Natural killer cell (primary cell): ENCODE results near the gene SURF2. TPM values are rescaled to one million over a fixed set of nuclear protein-coding genes. Genes with fewer than 3 reads are reported as not detected.
A peak's percentile ranks its signal among the peaks of the same experiment; 100 is the strongest.

Source experiments
- ATAC-seq, 3 donors: fragments of 150-1000 bp in 2 of 3; fragments of 200-7000 bp in 1 of 3; cut with Tn5 transposase; 1 replicate in 1 of 3; 2 replicates in 2 of 3; pipeline ENCODE4 v1.10.0; 2021; ENCODE audit warnings: mild to moderate bottlenecking in 2 of 3, moderate library complexity in 2 of 3
- DNase-seq, 2 donors: peaks; one replicate each; pipeline versions ENCODE4 v3.0.0 to v3.0.0-alpha.2; 2013 to 2021; ENCODE audit warnings: mixed read lengths in 1 of 2
- H3K27ac ChIP-seq: one replicate; pipeline ENCODE4 v1.5.1; 2013; ENCODE audit warnings: mild to moderate bottlenecking, low read length
- H3K27me3 ChIP-seq: one replicate; pipeline ENCODE4 v1.6.1; 2013; ENCODE audit warnings: low read length; ENCODE audit not compliant: control insufficient read depth, insufficient read depth
- H3K36me3 ChIP-seq: one replicate; pipeline ENCODE4 v1.6.1; 2013; ENCODE audit warnings: low read length; ENCODE audit not compliant: control insufficient read depth, insufficient read depth
- H3K4me1 ChIP-seq: one replicate; pipeline ENCODE4 v1.6.1; 2013; ENCODE audit warnings: low read length; ENCODE audit not compliant: control insufficient read depth, insufficient read depth
- H3K4me3 ChIP-seq: one replicate; pipeline ENCODE4 v1.5.1; 2013; ENCODE audit warnings: low read length
- H3K9me3 ChIP-seq: one replicate; pipeline ENCODE4 v1.6.1; 2013; ENCODE audit warnings: low read length; ENCODE audit not compliant: control insufficient read depth, insufficient read depth
- H3K27ac Mint-ChIP-seq, 2 donors: one replicate each; pipeline ENCODE4 v1.8.0; 2022; ENCODE audit warnings: mild to moderate bottlenecking in 2 of 2, mixed read lengths in 2 of 2, moderate library complexity in 1 of 2
- H3K27me3 Mint-ChIP-seq, 2 donors: one replicate each; pipeline ENCODE4 v1.8.0; 2022; ENCODE audit warnings: low read depth in 2 of 2, mixed read lengths in 2 of 2
- H3K36me3 Mint-ChIP-seq: one replicate; pipeline ENCODE4 v1.8.0; 2022; ENCODE audit warnings: mixed read lengths
- H3K4me1 Mint-ChIP-seq, 2 donors: one replicate each; pipeline ENCODE4 v1.8.0; 2022; ENCODE audit warnings: mixed read lengths in 2 of 2
- H3K4me3 Mint-ChIP-seq: one replicate; pipeline ENCODE4 v1.8.0; 2022; ENCODE audit warnings: mild to moderate bottlenecking, moderate library complexity, mixed read lengths
- H3K9me3 Mint-ChIP-seq, 2 donors: one replicate each; pipeline ENCODE4 v1.8.0; 2022; ENCODE audit warnings: mixed read lengths in 2 of 2
- CTCF ChIP-seq: fragments of 200-600 bp; IDR thresholded peaks from one replicate; pipeline ENCODE4 v1.8.0; 2022; ENCODE audit warnings: antibody characterized with exemption
- WGBS: methylation state at CpG from one replicate; pipeline ENCODE4 v1.1.7; 2013; ENCODE audit warnings: missing lambda C conversion rate; ENCODE audit not compliant: insufficient coverage; 5-methylcytosine and 5-hydroxymethylcytosine counted together
- intact Hi-C: fragments of 100-400 bp; cut with micrococcal nuclease; formaldehyde crosslinking; loops from one replicate; pipeline ENCODE4 v1.14.2; 2022
- total RNA-seq, 4 donors: library from RNA; stranded (reverse); fragments of 120-200 nt in 1 of 4; gene quantifications; one replicate each; pipeline versions ENCODE4 v1.2.3 to v1.2.4, GENCODE V29; 2013 to 2022

SURF2 gene
- total RNA-seq, 3 donors from 2014 or later (not counting 1 experiment from before 2014, with no cell fraction given) = 14.3 to 14.9 (median 14.7) TPM

GRCh38 chr9:133354766-133355165 lies 1.6 kb upstream of the SURF2 start:
- 92% methylated on average over 7 of the region's 7 CpGs for WGBS
- peak overlapping the region in 1 of 2 donors; percentile 77 for H3K27ac Mint-ChIP-seq
- intact Hi-C loops = no loop called here
- no peaks in the 10 kb centered on the region for H3K9me3 Mint-ChIP-seq
- no peak for ATAC-seq
- peaks cover 26 to 36% of the 10 kb centered on the region in 2 donors for H3K4me1 Mint-ChIP-seq
- peak overlapping the region; percentile 35 for H3K4me3 Mint-ChIP-seq
- Histone ChIP-seq H3K27ac (no peak overlapping the region), H3K36me3 (peaks cover 46% of the 10 kb centered on the region), H3K4me1 (peaks cover 39% of the 10 kb centered on the region), H3K27me3 (no peaks in the 10 kb centered on the region), H3K4me3 (no peak overlapping the region), H3K9me3 (no peaks in the 10 kb centered on the region)
- H3K36me3 Mint-ChIP-seq = peaks cover 5% of the 10 kb centered on the region
- TF ChIP-seq CTCF = no peak
- H3K27me3 Mint-ChIP-seq = no peaks in the 10 kb centered on the region
- DNase-seq = no peak

- Mint-ChIP-seq H3K4me1 (peaks cover 22 to 35% of the 10 kb centered on the region in 2 donors), H3K36me3 (peaks cover 5% of the 10 kb centered on the region), H3K4me3 (peak overlapping the region; percentile 87), H3K9me3 (no peaks in the 10 kb centered on the region), H3K27me3 (no peaks in the 10 kb centered on the region), H3K27ac (peak overlapping the region; percentile 77 to 87)
- WGBS = under 1% methylated on average over 31 of the region's 31 CpGs
- peaks cover 43% of the 10 kb centered on the region for H3K36me3 ChIP-seq
- H3K4me3 ChIP-seq = peak overlapping the region; percentile 49
- no peak for DNase-seq
- intact Hi-C loops = loop anchor here (2.0 kb wide), 1 partner anchor 15 kb away; no protein-coding TSS in a partner anchor
- H3K9me3 ChIP-seq = no peaks in the 10 kb centered on the region
- H3K27me3 ChIP-seq = no peaks in the 10 kb centered on the region
- peak; percentile 29 to 45 (median 45) for ATAC-seq
- no peak for TF ChIP-seq CTCF
- H3K4me1 ChIP-seq = peaks cover 37% of the 10 kb centered on the region
- H3K27ac ChIP-seq = peak overlapping the region; percentile 49
Measured at GRCh38 chr9:133355881-133356357, 431 bp upstream of the SURF2 start.

- no peaks in the 10 kb centered on the region for H3K27me3 Mint-ChIP-seq
- H3K4me1 ChIP-seq = peaks cover 37% of the 10 kb centered on the region
- intact Hi-C loops = loop anchor here (2.0 kb wide), 1 partner anchor 13 kb away; no protein-coding TSS in a partner anchor
- H3K36me3 ChIP-seq = peaks cover 44% of the 10 kb centered on the region
- H3K27ac Mint-ChIP-seq = peak overlapping the region; percentile 77 to 87
- no peaks in the 10 kb centered on the region for H3K9me3 Mint-ChIP-seq
- DNase-seq (no peak), ATAC-seq (no peak)
- 95% methylated on average over 14 of the region's 14 CpGs for WGBS
- peaks cover 22 to 40% of the 10 kb centered on the region in 2 donors for H3K4me1 Mint-ChIP-seq
- no peaks in the 10 kb centered on the region for H3K36me3 Mint-ChIP-seq
- H3K9me3 ChIP-seq = no peaks in the 10 kb centered on the region
- peak overlapping the region; percentile 87 for H3K4me3 Mint-ChIP-seq
- no peak overlapping the region for H3K4me3 ChIP-seq
- no peak for TF ChIP-seq CTCF
- no peaks in the 10 kb centered on the region for H3K27me3 ChIP-seq
- H3K27ac ChIP-seq = no peak overlapping the region
Measured at GRCh38 chr9:133357656-133358055, 1.3 kb downstream of the SURF2 start.
